HepG2 (cell line): Measurements from ENCODE around the gene UGT1A4. TPM values are rescaled to one million over a fixed set of nuclear protein-coding genes. Genes with fewer than 3 reads are reported as not detected.
A peak's percentile ranks its signal among the peaks of the same experiment; 100 is the strongest.

Source experiments
- ATF7 ChIP-seq, 2 experiments: fragments of 450-650 bp in 1 of 2; sonication (generic) in 1 of 2; formaldehyde crosslinking in 1 of 2; IDR thresholded peaks; 2 replicates each; pipeline versions ENCODE4 v1.4.0 to v1.6.1; 2016 to 2020; ENCODE audit warnings: antibody characterized with exemption in 1 of 2, mild to moderate bottlenecking in 1 of 2, missing genetic modification reagents in 1 of 2
- CHCHD3 ChIP-seq: sonication (generic); formaldehyde crosslinking; IDR thresholded peaks from 2 replicates; pipeline ENCODE4 v1.8.0; 2022; ENCODE audit warnings: mild to moderate bottlenecking, missing genetic modification reagents, moderate library complexity
- MAFK ChIP-seq, 2 experiments: IDR thresholded peaks in 1 of 2; conservative IDR thresholded peaks in 1 of 2; 2 replicates each; pipeline ENCODE4 v1.6.1; 2011; ENCODE audit warnings: improper control_type of control experiment in 2 of 2, low read length in 2 of 2
- SKI ChIP-seq: fragments of 450-650 bp; IDR thresholded peaks from one replicate; pipeline ENCODE4 v1.6.1; 2018; ENCODE audit warnings: mild to moderate bottlenecking; ENCODE audit not compliant: partially characterized antibody
- TAF1 ChIP-seq: sonication (generic); formaldehyde crosslinking; IDR thresholded peaks from 2 replicates; pipeline ENCODE4 v1.4.0; 2020; ENCODE audit warnings: missing genetic modification reagents
- ZBTB1 ChIP-seq: sonication (generic); formaldehyde crosslinking; IDR thresholded peaks from 2 replicates; pipeline ENCODE4 v1.4.0; 2020; ENCODE audit warnings: missing genetic modification reagents, borderline replicate concordance
- ZBTB8A ChIP-seq: sonication (generic); formaldehyde crosslinking; IDR thresholded peaks from 2 replicates; pipeline ENCODE4 v1.4.0; 2020; ENCODE audit warnings: mild to moderate bottlenecking, low read depth, missing genetic modification reagents, borderline replicate concordance
- ZNF44 ChIP-seq: sonication (generic); formaldehyde crosslinking; IDR thresholded peaks from 2 replicates; pipeline ENCODE4 v1.5.1; 2020; ENCODE audit warnings: mild to moderate bottlenecking, missing genetic modification reagents
- ZNF660 ChIP-seq: sonication (generic); formaldehyde crosslinking; IDR thresholded peaks from 2 replicates; pipeline ENCODE4 v1.5.1; 2020; ENCODE audit warnings: mild to moderate bottlenecking, low read depth, missing genetic modification reagents, borderline replicate concordance
- ZNF777 ChIP-seq: sonication (generic); formaldehyde crosslinking; IDR thresholded peaks from 2 replicates; pipeline ENCODE4 v1.4.0; 2020; ENCODE audit warnings: missing genetic modification reagents
- polyA plus RNA-seq, 8 experiments: library from polyadenylated mRNA; depleted of rRNA in 3 of 8; stranded (reverse) in 7 of 8; unstranded in 1 of 8; fragments of >200 nt; fragmentation: Illumina TruSeq in 4 of 8; extraction: Trizol in 4 of 8; gene quantifications; 2 replicates each; pipeline versions ENCODE4 v1.2.1 to v1.2.3, GENCODE V29; 2011 to 2016; ENCODE audit warnings: low read depth in 4 of 8, missing spikeins in 1 of 8, mixed read lengths in 1 of 8; ENCODE audit not compliant: insufficient read depth in 1 of 8
- total RNA-seq, 5 experiments: library from RNA; depleted of rRNA; stranded (reverse); fragments of >200 nt; fragmentation: Illumina TruSeq; extraction: Trizol; gene quantifications; 2 replicates each; pipeline ENCODE4 v1.2.3, GENCODE V29; 2016; ENCODE audit warnings: low read depth in 1 of 5
- TF ChIP-seq, protein P1 (sequence below): sonication (generic); formaldehyde crosslinking; IDR thresholded peaks from 2 replicates; pipeline ENCODE4 v1.4.0; 2020; ENCODE audit warnings: mild to moderate bottlenecking, missing genetic modification reagents
- TF ChIP-seq, protein P2 (sequence below): IDR thresholded peaks from 2 replicates; pipeline ENCODE4 v1.6.1; 2016; ENCODE audit warnings: mild to moderate bottlenecking, missing biosample characterization, missing genetic modification reagents
- TF ChIP-seq, protein P3 (sequence below): sonication (generic); IDR thresholded peaks from 2 replicates; pipeline ENCODE4 v1.6.1; 2016; ENCODE audit warnings: low read depth, borderline replicate concordance
- TF ChIP-seq, protein P4 (sequence below): sonication (generic); formaldehyde crosslinking; IDR thresholded peaks from 2 replicates; pipeline ENCODE4 v1.4.0; 2020; ENCODE audit warnings: missing genetic modification reagents
- TF ChIP-seq, protein P5 (sequence below): sonication (generic); formaldehyde crosslinking; IDR thresholded peaks from 2 replicates; pipeline ENCODE4 v1.5.0; 2020; ENCODE audit warnings: mild to moderate bottlenecking, missing genetic modification reagents

UGT1A4 gene
- total and polyA plus RNA-seq, 2 of the 13 experiments (the other 11 are each of a cell fraction or from before 2014, with no cell fraction given): not detected

DNA sequence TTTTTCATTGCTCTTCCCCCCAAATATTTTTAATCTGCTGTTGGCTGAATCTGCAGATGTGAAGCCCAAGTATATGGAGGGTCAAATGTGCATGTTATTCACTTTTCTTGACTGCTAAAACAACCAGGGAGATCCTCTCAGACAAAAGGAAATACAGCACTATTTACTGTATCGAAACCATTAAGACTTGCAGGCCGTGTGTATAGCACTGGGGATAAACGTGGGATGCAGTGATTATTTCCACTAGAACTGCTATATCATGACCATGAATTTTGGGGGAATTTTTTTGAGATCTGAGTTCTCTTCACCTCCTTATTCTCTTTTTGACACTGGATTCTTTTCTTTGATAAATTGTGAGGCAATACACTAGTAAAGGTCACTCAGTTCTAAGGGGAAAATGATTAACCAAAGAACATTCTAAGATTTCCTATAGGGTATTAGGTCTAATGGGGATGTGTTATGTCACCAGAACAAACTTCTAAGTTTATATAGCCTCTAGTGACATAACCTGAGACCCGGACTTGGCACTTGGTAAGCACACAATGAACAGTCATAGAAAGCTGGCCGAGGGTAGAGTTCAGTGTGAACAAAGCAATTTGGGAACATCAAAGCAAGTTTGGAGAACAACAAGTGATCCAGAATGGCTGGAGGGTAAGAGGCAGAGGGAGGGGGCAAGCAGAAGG, 26.7 kb downstream of the UGT1A4 start (continued):
- TF ChIP-seq, protein P1, sequence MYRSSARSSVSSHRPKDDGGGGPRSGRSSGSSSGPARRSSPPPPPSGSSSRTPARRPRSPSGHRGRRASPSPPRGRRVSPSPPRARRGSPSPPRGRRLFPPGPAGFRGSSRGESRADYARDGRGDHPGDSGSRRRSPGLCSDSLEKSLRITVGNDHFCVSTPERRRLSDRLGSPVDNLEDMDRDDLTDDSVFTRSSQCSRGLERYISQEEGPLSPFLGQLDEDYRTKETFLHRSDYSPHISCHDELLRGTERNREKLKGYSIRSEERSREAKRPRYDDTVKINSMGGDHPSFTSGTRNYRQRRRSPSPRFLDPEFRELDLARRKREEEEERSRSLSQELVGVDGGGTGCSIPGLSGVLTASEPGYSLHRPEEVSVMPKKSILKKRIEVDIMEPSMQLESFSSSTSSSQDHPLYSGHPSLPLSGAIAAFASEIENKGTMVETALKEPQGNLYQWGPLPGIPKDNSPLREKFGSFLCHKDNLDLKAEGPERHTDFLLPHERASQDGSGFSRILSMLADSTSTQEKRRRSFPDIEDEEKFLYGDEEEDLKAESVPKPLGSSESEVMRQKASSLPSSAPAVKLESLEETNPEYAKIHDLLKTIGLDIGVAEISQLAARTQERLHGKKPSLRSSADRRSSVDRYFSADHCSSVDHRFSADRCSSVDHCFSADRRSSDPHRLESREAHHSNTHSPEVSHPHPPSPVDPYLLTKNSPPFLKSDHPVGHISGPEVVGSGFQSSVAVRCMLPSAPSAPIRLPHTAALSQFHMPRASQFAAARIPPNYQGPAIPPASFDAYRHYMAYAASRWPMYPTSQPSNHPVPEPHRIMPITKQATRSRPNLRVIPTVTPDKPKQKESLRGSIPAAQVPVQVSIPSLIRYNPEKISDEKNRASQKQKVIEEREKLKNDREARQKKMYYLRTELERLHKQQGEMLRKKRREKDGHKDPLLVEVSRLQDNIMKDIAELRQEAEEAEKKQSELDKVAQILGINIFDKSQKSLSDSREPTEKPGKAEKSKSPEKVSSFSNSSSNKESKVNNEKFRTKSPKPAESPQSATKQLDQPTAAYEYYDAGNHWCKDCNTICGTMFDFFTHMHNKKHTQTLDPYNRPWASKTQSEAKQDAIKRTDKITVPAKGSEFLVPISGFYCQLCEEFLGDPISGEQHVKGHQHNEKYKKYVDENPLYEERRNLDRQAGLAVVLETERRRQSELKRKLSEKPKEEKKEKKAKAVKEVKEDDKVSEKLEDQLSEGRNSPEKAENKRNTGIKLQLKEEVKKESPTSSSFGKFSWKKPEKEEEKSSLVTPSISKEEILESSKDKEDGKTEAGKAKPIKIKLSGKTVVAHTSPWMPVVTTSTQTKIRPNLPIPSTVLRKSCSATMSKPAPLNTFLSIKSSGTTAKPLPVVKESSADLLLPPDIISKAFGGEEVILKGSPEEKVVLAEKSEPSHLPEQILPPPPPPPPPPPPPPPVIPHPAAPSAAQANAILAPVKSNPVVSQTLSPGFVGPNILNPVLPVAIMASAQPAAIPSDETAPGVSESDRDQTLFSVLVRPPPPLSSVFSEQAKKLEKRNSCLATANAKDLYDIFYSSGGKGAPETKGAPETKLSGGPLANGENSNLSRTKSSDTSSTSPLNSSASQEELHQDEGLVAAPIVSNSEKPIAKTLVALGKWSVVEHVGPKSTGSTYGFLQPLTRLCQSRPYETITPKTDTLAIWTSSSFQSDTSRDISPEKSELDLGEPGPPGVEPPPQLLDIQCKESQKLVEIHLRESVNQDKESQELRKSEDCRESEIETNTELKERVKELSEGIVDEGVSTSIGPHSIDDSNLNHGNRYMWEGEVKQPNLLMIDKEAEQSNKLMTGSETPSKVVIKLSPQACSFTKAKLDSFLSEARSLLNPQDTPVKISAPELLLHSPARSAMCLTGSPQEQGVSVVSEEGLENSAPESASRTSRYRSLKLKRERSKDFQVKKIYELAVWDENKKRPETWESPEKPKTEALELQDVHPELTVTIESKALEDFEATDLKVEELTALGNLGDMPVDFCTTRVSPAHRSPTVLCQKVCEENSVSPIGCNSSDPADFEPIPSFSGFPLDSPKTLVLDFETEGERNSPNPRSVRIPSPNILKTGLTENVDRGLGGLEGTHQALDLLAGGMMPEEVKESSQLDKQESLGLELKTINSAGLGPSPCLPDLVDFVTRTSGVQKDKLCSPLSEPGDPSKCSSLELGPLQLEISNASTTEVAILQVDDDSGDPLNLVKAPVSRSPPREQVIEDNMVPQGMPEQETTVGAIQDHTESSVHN (CRISPR knock-in tag): no peak
- TF ChIP-seq SKI: peak; percentile 98
- TF ChIP-seq, protein P2, sequence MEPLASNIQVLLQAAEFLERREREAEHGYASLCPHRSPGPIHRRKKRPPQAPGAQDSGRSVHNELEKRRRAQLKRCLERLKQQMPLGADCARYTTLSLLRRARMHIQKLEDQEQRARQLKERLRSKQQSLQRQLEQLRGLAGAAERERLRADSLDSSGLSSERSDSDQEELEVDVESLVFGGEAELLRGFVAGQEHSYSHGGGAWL (CRISPR knock-in tag): no peak
- TF ChIP-seq TAF1 (CRISPR knock-in tag): no peak
- TF ChIP-seq ZNF660 (CRISPR knock-in tag): no peak
- TF ChIP-seq ATF7 (IDR thresholded peaks at IDR 0.05): peak; percentile 81
- peak; percentile 91; the same call in 1 of the 2 replicates for TF ChIP-seq ATF7 (CRISPR knock-in tag; IDR thresholded peaks at IDR 0.05)
- TF ChIP-seq MAFK (conservative IDR thresholded peaks at IDR 0.05 in 1 of 2, IDR thresholded peaks at IDR 0.05 in 1 of 2; ENCODE audit: low read length in 2 of 2): no peak
- no peak for TF ChIP-seq ZBTB1 (CRISPR knock-in tag)
- 0 out of 2 replicates have a peak, but pooled peaks have one; percentile 42 for TF ChIP-seq CHCHD3 (CRISPR knock-in tag)
- TF ChIP-seq, protein P3, sequence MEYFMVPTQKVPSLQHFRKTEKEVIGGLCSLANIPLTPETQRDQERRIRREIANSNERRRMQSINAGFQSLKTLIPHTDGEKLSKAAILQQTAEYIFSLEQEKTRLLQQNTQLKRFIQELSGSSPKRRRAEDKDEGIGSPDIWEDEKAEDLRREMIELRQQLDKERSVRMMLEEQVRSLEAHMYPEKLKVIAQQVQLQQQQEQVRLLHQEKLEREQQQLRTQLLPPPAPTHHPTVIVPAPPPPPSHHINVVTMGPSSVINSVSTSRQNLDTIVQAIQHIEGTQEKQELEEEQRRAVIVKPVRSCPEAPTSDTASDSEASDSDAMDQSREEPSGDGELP: peak; percentile 71; the same call in 1 of the 2 replicates
- TF ChIP-seq, protein P4, sequence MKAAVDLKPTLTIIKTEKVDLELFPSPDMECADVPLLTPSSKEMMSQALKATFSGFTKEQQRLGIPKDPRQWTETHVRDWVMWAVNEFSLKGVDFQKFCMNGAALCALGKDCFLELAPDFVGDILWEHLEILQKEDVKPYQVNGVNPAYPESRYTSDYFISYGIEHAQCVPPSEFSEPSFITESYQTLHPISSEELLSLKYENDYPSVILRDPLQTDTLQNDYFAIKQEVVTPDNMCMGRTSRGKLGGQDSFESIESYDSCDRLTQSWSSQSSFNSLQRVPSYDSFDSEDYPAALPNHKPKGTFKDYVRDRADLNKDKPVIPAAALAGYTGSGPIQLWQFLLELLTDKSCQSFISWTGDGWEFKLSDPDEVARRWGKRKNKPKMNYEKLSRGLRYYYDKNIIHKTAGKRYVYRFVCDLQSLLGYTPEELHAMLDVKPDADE (CRISPR knock-in tag): no peak
- no peak for TF ChIP-seq ZNF777 (CRISPR knock-in tag)
- TF ChIP-seq, protein P5, sequence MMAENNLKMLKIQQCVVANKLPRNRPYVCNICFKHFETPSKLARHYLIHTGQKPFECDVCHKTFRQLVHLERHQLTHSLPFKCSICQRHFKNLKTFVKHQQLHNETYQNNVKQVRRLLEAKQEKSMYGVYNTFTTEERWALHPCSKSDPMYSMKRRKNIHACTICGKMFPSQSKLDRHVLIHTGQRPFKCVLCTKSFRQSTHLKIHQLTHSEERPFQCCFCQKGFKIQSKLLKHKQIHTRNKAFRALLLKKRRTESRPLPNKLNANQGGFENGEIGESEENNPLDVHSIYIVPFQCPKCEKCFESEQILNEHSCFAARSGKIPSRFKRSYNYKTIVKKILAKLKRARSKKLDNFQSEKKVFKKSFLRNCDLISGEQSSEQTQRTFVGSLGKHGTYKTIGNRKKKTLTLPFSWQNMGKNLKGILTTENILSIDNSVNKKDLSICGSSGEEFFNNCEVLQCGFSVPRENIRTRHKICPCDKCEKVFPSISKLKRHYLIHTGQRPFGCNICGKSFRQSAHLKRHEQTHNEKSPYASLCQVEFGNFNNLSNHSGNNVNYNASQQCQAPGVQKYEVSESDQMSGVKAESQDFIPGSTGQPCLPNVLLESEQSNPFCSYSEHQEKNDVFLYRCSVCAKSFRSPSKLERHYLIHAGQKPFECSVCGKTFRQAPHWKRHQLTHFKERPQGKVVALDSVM (CRISPR knock-in tag): no peak
- no peak for TF ChIP-seq ZBTB8A
- no peak for TF ChIP-seq ZNF44 (CRISPR knock-in tag)
